IPS-20b (cell line): ENCODE measurements around the gene SCYL1.
A peak's percentile ranks its signal among the peaks of the same experiment; 100 is the strongest.
"Not testable (repeated sequence)": the region's sequence is repeated elsewhere in the genome, so short reads cannot be mapped to it uniquely, and the experiment has no call there.

Experiments
- H3K27ac ChIP-seq: one replicate; pipeline ENCODE4 v1.5.1; 2013; ENCODE audit warnings: low read length
- H3K27me3 ChIP-seq: 2 replicates; pipeline ENCODE4 v1.6.1; 2013; ENCODE audit warnings: mild to moderate bottlenecking, low read length, inconsistent platforms; ENCODE audit not compliant: insufficient read depth
- H3K36me3 ChIP-seq: 2 replicates; pipeline ENCODE4 v1.6.1; 2013; ENCODE audit warnings: low read depth, mild to moderate bottlenecking, inconsistent platforms, low read length, moderate library complexity; ENCODE audit not compliant: insufficient read depth
- H3K4me1 ChIP-seq: 2 replicates; pipeline ENCODE4 v1.6.1; 2013; ENCODE audit warnings: mild to moderate bottlenecking, control low read depth, inconsistent platforms, low read length, moderate library complexity; ENCODE audit not compliant: insufficient read depth
- H3K4me3 ChIP-seq: 2 replicates; pipeline ENCODE4 v1.5.1; 2013; ENCODE audit warnings: mild to moderate bottlenecking, low read length, inconsistent platforms
- H3K9ac ChIP-seq: 2 replicates; pipeline ENCODE4 v1.6.1; 2013; ENCODE audit warnings: low read depth, mild to moderate bottlenecking, inconsistent platforms, low read length, moderate library complexity
- H3K9me3 ChIP-seq: 2 replicates; pipeline ENCODE4 v1.6.1; 2013; ENCODE audit warnings: mild to moderate bottlenecking, low read depth, low read length, inconsistent platforms; ENCODE audit not compliant: insufficient read depth

SCYL1 gene

GRCh38 chr11:65562788-65563187, 37.9 kb downstream of the SCYL1 start:
- Histone ChIP-seq H3K4me3 (no peak overlapping the region), H3K36me3 (no peaks in the 10 kb centered on the region), H3K9ac (no peak overlapping the region), H3K9me3 (no peaks in the 10 kb centered on the region), H3K27me3 (peaks cover 21% of the 10 kb centered on the region), H3K4me1 (peaks cover 22% of the 10 kb centered on the region), H3K27ac (no peak overlapping the region)

- no peaks in the 10 kb centered on the region for H3K9me3 ChIP-seq
- H3K27me3 ChIP-seq, result peaks cover 20% of the 10 kb centered on the region
- peaks cover 21% of the 10 kb centered on the region for H3K4me1 ChIP-seq
- H3K36me3 ChIP-seq, result no peaks in the 10 kb centered on the region
- H3K9ac ChIP-seq, result no peak overlapping the region
- no peak overlapping the region for H3K27ac ChIP-seq
- H3K4me3 ChIP-seq, result no peak overlapping the region
Measured at GRCh38 chr11:65563601-65564000, 38.7 kb downstream of the SCYL1 start.

DNA sequence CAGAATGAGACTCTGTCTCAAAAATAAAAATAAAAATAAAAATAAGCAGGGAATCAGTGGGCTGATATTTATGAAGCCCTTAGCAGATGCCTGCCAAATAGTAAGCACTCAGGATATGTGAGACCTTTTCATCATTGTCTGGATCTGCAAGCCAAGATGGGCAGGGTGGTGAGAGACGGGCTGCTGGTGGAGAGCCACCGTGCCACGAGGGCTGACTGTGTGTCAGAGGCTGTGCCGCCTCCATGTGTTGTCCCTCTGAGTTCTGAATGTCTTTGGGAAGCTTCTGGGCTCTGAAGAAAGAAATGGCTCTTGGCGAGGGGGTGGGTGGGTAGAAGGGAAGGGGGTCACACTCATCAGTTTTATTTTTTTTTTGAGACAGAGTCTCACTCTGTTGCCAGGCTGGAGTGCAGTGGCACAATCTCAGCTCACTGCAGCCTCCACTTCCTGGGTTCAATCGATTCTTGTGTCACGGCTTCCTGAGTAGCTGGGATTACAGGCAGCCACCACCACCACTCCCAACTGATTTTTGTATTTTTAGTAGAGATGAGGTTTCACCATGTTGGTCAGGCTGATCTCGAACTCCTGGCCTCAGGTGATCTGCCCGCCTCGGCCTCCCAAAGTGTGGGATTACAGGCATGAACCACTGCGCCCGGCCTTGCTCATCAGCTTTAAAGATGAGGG, 40.1 kb downstream of the SCYL1 start:
- H3K4me3 ChIP-seq, H3K27me3 ChIP-seq, H3K9ac ChIP-seq, H3K9me3 ChIP-seq, H3K27ac ChIP-seq, H3K36me3 ChIP-seq: not testable (repeated sequence)
- peaks cover 15% of the 10 kb centered on the region for H3K4me1 ChIP-seq

DNA sequence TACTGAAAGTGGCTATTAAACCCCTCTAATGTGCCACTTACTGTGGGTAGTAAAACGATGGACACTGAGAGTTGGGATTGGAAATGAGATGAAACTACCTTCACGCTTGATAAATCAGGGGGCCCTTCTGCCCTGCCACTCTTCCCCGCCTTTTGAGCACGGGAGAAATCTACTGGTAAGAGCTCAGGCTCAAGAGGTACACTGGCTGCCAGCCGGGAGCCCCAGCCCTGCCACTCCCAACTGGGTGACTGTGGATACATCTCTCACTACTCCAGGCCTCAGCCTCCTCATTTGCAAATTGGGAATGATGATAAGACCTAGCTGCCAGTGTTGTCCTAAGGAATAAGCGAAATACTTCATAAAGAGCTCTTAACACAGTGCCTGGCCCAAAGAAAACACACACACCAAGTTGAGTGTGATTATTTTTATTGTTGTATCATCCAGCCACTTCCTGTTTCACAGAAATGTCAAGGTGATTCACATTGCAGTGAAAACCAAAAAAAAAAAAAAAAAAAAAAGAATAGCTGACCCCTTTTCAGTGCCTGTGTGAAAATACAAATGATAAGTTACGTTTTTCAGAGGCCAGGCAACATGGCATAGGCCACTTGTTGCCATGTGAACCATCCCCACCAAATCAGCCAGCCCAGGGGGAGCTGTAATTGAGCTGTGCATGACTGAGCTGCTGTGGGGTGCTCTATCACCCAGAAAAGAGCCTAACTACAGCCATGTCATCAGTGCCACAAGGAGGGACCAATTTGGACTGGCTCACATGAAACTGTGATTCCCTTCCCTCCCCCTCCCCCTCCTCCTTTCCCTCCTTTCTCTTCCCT, 41.0 kb downstream of the SCYL1 start:
- H3K9me3 ChIP-seq, result no peaks in the 10 kb centered on the region
- H3K27me3 ChIP-seq, result no peaks in the 10 kb centered on the region
- no peaks in the 10 kb centered on the region for H3K36me3 ChIP-seq
- H3K27ac ChIP-seq, result no peak overlapping the region
- no peak overlapping the region for H3K4me3 ChIP-seq
- H3K9ac ChIP-seq, result no peak overlapping the region
- peaks cover 11% of the 10 kb centered on the region for H3K4me1 ChIP-seq

DNA sequence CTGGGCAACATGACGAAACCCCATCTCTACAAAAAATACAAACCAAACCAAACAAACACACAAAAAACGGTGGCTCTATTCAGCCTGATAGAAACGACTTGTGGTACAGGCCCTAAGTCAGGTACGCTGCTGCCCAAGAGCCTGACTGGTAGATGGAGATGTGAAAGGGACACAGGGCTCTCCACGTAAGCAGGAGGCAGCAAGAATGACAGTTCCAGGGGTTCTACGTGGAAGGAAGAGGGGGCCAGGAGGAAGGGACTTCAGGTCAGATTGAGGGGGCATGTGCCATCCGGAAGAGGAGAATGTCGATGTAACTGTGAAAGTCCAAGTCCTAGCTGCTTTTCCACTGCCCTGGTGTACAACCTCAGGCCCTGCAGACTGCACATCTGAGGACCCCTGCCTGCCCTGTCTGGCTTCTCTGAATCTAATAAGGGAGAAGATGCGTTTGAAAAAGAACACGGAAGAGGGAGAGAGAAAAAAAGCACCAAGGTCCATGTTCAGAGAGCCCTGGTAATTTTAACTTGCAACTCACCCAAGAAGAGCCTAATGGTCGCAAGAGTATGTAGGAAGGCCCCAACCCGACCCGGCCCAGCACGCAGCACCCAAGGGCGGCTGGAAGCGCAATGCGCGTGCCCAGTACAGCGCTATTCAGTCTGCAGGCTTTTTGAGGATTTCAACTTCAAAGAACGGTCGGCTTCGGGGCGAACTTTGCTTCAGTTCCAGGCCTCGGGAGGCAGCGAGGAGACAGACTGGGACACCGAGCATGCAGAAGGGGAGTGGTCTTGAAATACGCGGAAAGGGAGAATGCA, 44.5 kb downstream of the SCYL1 start:
- no peaks in the 10 kb centered on the region for H3K36me3 ChIP-seq
- H3K4me1 ChIP-seq, result peaks cover 16% of the 10 kb centered on the region
- peak overlapping the region; percentile 76 for H3K27ac ChIP-seq

DNA sequence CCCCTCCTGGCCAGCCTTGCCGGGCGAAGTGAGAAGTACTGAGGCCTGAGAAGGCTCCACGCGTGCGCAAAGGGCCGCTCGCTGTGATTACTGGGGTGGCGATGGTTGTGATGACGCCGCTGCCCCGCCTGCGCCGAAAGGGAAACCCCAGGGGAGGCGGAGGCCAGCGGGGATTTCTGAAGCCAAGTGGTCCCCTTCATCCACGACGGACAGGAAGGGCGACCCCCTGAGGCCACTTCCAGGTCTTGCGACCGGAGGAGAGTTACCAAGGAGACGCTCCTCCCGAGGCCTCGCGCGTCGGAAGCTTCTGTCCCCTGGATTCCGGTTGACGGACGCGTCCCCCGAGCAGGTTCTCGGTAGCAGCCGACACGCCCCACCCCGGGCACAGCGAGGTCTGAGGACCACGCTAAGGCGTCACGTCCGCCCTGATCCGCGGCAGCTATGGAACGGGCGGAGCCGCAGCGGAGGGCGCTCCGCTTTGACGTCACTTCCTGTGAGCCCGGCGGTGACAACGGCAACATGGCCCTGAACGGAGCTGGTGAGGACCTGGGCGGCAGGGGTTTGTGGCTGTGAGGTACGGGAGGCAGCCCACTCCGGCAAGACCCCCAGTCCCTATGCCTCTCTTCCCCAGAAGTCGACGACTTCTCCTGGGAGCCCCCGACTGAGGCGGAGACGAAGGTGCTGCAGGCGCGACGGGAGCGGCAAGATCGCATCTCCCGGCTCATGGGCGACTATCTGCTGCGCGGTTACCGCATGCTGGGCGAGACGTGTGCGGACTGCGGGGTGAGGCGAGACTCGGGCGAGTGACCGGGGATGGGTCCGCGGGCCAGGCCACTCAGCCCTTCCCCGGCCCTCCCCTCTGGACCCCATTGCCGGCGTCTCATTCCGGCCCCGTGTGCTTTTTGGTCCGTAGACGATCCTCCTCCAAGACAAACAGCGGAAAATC, 45.4 kb downstream of the SCYL1 start, which contains the start of gene ZNRD2:
ZNRD2 (plus strand) TSS at position 505 of the 946 bp plus-strand sequence; CDS start at position 520, 15 bp downstream.
- Histone ChIP-seq H3K36me3 (no peaks in the 10 kb centered on the region), H3K4me1 (peaks cover 20% of the 10 kb centered on the region), H3K27ac (peak within 1 kb of the TSS; percentile 76), H3K9ac (peak within 1 kb of the TSS; percentile 90; the same call in 1 of the 2 replicates), H3K9me3 (no peaks in the 10 kb centered on the region), H3K4me3 (peak within 1 kb of the TSS; percentile 98), H3K27me3 (peaks cover 22% of the 10 kb centered on the region)

More for the DNA sequence above, 44.5 kb downstream of the SCYL1 start:
- Histone ChIP-seq H3K4me3 (peak overlapping the region; percentile 98), H3K9me3 (no peaks in the 10 kb centered on the region), H3K9ac (peak overlapping the region; percentile 90; the same call in 1 of the 2 replicates), H3K27me3 (peaks cover 14% of the 10 kb centered on the region; the same call in 1 of the 2 replicates)

DNA sequence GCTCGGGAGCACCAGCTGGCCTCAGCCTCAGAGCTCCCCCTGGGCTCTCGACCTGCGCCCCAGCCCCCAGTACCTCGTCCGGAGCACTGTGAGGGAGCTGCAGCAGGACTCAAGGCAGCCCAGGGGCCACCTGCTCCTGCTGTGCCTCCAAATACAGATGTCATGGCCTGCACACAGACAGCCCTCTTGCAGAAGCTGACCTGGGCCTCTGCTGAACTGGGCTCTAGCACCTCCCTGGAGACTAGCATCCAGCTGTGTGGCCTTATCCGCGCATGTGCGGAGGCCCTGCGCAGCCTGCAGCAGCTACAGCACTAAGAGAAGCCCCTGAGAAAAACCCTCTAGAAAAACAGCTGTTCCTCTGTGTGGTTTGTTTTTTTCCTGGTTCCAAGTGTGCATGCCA, 46.5 kb downstream of the SCYL1 start:
- no peaks in the 10 kb centered on the region for H3K9me3 ChIP-seq
- no peak overlapping the region for H3K27ac ChIP-seq
- H3K4me1 ChIP-seq, result peaks cover 20% of the 10 kb centered on the region
- H3K4me3 ChIP-seq, result peak overlapping the region; percentile 98; the same call in 1 of the 2 replicates
- H3K36me3 ChIP-seq, result no peaks in the 10 kb centered on the region
- peaks cover 33% of the 10 kb centered on the region for H3K27me3 ChIP-seq
- H3K9ac ChIP-seq, result no peak overlapping the region

DNA sequence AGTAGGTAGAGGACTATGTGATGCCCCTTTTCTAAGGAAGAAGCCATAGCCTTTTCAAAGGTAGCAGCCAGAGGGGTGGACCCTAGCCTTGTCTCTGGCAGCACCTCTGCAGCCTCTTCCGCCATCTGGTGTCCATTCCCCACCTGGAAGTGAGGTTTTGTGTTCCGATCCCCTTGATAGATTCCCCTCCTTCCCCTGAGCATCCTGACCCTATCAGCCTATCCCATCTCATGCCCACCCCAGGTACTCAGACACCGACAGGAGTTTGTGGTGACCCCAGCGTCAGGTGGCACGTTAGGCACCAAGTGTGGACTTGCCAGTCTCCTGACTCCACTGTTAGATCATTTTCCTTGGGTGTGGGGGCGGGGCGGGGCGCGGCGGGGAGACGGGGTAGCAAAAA, 47.1 kb downstream of the SCYL1 start:
- Histone ChIP-seq H3K36me3 (no peaks in the 10 kb centered on the region), H3K4me1 (peaks cover 20% of the 10 kb centered on the region), H3K9ac (peak overlapping the region; percentile 53; the same call in 1 of the 2 replicates)

GRCh38 chr11:65572356-65573051, 47.6 kb downstream of the SCYL1 start, which contains the start of gene FAM89B:
Gene FAM89B, plus strand, starts transcription at chr11:65572538. Its CDS starts 132 bp downstream, at chr11:65572670.
- Histone ChIP-seq H3K4me3 (peak within 1 kb of the TSS; percentile 70), H3K9ac (peak within 1 kb of the TSS; percentile 53; the same call in 1 of the 2 replicates), H3K27me3 (peaks cover 43% of the 10 kb centered on the region), H3K9me3 (no peaks in the 10 kb centered on the region), H3K4me1 (peaks cover 20% of the 10 kb centered on the region), H3K36me3 (no peaks in the 10 kb centered on the region), H3K27ac (no peak within 1 kb of the TSS)

More for the DNA sequence above, 47.1 kb downstream of the SCYL1 start:
- no peak overlapping the region for H3K27ac ChIP-seq
- H3K4me3 ChIP-seq, result peak overlapping the region; percentile 70
- no peaks in the 10 kb centered on the region for H3K9me3 ChIP-seq
- H3K27me3 ChIP-seq, result peaks cover 38% of the 10 kb centered on the region

- H3K27me3 ChIP-seq, result peaks cover 53% of the 10 kb centered on the region
- no peak overlapping the region for H3K27ac ChIP-seq
- H3K4me1 ChIP-seq, result peaks cover 20% of the 10 kb centered on the region
- H3K4me3 ChIP-seq, result peak overlapping the region; percentile 70; the same call in 1 of the 2 replicates
- H3K9me3 ChIP-seq, result no peaks in the 10 kb centered on the region
- no peak overlapping the region; the same call in 1 of the 2 replicates for H3K9ac ChIP-seq
- H3K36me3 ChIP-seq, result no peaks in the 10 kb centered on the region
Measured at GRCh38 chr11:65573391-65574079, 48.7 kb downstream of the SCYL1 start.
